ENCODE data around the gene CENPS. TPM values are rescaled to one million over a fixed set of nuclear protein-coding genes. Genes with fewer than 3 reads are reported as not detected.

CENPS gene
- total RNA-seq (2014; rRNA removed; shearing (Covaris generic)), result 13.4 and 14.5 TPM in 2 replicates
- 12.2 and 19.5 TPM in 2 replicates for polyA plus RNA-seq (2015; cell fraction: cytosol; rRNA removed)
- polyA plus RNA-seq (2015; cell fraction: nucleus; rRNA removed), result 5.6 and 7.7 TPM in 2 replicates

DNA sequence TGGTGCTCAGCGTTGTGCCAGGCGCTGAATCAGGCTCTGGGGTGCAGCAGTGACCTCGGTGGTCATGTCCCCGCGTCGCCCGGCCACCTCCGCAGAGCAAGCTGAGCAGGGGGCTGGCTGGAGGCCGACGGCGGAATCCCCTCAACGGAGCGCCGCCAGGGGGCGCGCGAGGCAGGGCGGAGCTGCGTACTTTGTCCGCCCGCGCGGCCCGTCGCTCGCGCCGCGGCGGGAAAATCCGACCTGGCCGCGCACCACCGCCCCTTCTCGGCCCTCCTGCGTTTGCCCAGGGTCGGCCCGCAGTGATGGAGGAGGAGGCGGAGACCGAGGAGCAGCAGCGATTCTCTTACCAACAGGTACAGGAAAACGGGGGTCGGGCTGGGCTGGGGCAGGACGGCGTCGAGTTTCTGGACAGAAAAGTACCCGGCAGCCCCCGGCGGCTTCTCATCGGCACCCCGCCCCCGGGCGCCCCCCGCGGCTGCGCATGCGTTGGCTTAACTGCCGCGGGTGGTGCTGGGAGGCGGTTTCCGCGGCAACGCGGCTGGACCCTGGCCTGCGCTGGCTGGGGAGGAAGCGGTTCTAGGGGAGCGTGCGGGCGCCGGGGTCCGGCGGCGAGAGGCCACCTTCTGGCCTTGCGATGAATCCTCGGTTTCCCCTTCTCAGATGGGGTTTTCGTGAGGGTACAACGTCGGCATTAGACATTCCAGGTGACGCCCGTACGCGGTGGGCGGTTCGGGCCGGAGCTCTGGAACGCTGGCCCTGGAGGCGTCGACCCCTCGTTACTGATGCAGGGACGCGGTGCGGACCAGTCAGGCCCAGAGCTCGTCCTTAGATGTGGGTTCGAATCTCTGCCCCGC is at the start of gene CENPS:
TSS of gene CENPS (plus strand) at position 218 of the 854 bp plus-strand sequence. CDS start at position 303, 85 bp downstream.
- DNase-seq (ENCODE audit: low read depth, low spot score), result peak; percentile 77
- in situ Hi-C loops (cut with HindIII; ENCODE audit: low pct_unique_long_range_greater_than_20kb, low sequenced_read_pairs), result no loop called here

GRCh38 chr1:10380594-10381275 is 49.5 kb upstream of the CENPS start:
- in situ Hi-C loops (cut with HindIII; ENCODE audit: low pct_unique_long_range_greater_than_20kb, low sequenced_read_pairs), result no loop called here
- DNase-seq (ENCODE audit: low read depth, low spot score), result no peak

- in situ Hi-C loops (cut with HindIII; ENCODE audit: low pct_unique_long_range_greater_than_20kb, low sequenced_read_pairs), result no loop called here
- no peak for DNase-seq (ENCODE audit: low read depth, low spot score)
Observed at GRCh38 chr1:10383630-10384029, 46.6 kb upstream of the CENPS start.

GRCh38 chr1:10384219-10384618 is 46.0 kb upstream of the CENPS start:
- in situ Hi-C loops (cut with HindIII; ENCODE audit: low pct_unique_long_range_greater_than_20kb, low sequenced_read_pairs), result no loop called here

DNA sequence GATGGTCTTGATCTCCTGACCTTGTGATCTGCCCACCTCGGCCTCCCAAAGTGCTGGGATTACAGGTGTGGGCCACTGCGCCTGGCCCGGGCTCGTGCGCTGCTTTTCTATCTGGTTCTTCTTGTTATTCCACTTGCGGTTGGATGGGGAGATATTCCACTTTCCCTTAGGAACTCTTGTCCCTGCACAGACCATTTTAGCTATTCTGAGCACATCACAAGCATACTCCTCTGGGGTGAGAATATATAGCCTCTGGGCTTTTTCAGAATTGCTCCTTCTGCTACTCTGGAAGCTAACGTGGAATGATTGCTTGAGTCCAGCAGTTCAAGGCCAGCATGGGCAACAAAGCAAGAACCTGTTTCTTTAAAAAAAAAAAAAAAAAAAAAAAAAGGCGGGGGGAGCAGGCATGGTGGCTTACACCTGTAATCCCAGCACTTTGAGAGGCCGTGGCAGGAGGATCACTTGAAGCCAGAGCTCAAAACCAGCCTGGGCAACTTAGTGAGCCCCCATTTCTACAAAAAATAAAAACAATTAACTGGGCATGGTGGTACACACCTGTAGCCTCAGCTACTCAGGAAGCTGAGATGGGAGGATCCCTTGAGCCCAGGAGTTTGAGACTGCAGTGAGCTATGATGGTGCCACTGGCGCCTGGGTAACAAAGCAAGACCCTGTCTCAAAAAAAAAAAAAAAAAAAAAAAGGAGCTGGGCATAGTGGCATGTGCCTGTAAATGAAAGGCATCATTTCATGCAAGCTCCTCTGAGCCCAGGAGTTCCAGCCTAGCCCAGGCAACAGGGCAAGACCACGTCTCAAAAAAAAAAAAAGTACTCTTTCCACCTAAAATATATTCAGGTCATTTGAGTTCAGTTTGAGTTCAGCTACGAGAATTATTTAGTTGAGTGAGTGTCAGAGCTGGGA is 43.2 kb upstream of the CENPS start:
- in situ Hi-C loops (cut with HindIII; ENCODE audit: low pct_unique_long_range_greater_than_20kb, low sequenced_read_pairs), result no loop called here
- DNase-seq (ENCODE audit: low read depth, low spot score), result no peak

More at GRCh38 chr1:10384219-10384618, 46.0 kb upstream of the CENPS start:
- no peak for DNase-seq (ENCODE audit: low read depth, low spot score)

DNA sequence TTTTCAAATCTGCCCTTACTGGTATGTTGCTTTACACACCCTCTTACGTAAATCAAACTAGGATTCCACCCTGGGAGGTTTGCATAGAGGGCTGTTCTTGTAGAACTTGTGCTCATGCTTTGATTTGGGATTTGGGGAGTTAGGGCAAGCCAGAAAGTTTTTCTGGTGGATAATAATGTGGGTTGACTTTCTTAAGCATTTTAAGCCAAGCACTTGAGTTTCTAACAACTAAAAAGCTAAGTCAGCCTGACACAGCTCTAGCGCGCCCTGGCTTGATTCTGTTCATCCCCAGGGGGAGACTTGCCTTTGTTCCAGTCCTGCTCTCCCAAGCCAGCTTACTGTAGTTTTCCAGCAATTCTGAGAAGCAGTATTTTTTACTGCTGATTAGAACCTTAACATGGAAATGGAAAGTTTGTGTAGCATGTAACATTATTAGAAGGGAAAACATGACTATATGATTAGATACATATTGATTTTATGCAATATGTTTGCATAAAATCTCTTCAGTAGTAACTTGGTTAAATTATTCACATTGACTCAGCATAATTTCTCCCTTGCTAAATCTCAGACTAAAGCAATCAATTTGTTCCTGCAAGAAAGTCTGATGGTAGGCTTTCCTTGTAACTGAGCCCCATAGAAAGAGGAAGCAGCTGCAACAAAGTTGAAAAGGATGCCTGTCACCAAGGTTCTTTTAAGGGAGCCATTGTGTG is 42.4 kb upstream of the CENPS start:
- peak; percentile 27 for DNase-seq (ENCODE audit: low read depth, low spot score)
- in situ Hi-C loops (cut with HindIII; ENCODE audit: low pct_unique_long_range_greater_than_20kb, low sequenced_read_pairs), result no loop called here

- DNase-seq (ENCODE audit: low read depth, low spot score), result no peak
- in situ Hi-C loops (cut with HindIII; ENCODE audit: low pct_unique_long_range_greater_than_20kb, low sequenced_read_pairs), result no loop called here
Observed at GRCh38 chr1:10388387-10388715, 41.9 kb upstream of the CENPS start.

DNA sequence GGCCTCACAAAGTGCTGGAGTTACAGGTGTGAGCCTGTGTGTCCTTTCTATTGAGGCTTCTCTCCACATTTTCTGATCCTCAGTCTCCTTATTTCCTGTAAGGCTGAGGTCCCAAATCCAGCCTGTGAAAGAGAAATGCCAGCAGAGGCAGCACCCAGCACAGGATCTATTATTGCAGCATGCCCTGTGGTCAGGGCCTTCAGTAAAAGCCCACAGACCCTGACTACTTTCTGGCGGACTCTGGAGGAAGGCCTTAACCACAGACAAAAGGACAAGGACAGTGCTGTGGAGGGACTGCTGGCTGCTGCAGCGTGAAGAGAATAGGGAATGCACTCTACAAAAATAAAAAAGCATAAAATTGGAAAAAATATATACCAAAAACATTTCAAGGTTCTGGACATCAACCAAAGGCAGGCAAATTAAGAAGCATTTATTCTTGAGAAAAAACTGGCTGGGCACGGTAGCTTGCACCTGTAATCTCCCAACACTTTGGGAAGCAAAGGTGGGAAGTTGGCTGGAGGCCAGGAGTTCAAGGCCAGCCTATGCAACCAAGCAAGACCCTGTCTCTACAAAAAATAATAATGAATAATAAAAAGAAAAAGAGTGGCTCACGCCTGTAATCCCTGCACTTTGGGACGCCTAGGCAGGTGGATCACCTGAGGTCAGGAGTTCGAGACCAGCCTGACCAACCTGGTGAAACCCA is 40.8 kb upstream of the CENPS start:
- DNase-seq (ENCODE audit: low read depth, low spot score), result no peak
- in situ Hi-C loops (cut with HindIII; ENCODE audit: low pct_unique_long_range_greater_than_20kb, low sequenced_read_pairs), result no loop called here

DNA sequence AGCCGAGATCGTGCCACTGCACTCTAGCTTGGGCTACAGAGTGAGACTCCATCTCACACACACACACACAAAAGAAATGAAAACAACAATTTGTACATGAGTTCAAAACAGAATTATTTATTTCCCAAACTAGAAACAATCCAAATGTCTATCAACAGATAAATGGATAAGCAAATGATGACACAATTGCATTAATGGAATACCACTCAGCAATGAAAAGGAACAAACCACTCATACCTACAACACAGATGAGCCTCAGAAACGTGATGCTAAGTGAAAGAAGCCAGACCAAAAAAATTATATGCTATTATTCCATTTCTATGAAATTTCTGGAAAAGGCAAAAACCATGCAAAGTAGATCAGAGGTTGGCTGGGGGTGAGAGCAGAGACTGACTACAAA is 33.4 kb upstream of the CENPS start:
- in situ Hi-C loops (cut with HindIII; ENCODE audit: low pct_unique_long_range_greater_than_20kb, low sequenced_read_pairs), result no loop called here
- DNase-seq (ENCODE audit: low read depth, low spot score), result no peak

DNA sequence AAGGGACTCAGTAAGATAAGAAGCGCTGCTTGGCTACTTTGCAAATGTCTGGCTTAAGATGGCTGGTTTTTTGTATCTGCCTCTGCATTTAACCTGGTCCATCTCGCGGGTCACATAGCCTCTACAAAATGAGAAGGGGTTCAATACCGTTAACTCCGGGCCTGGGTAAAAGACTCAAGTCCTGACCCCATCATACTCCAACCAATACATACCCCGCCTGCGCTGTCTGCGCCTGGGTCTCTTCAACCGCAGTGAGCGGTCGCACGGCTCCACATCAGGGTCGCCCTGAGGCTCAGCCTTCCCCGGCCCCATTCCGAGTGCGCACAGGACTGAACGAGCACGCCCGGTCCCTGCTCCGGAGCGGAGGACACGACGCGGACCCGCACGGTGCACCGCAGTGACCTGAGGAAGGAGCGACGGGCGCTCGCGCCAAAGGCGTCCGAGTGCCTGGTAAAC is 31.9 kb upstream of the CENPS start:
- in situ Hi-C loops (cut with HindIII; ENCODE audit: low pct_unique_long_range_greater_than_20kb, low sequenced_read_pairs), result no loop called here
- DNase-seq (ENCODE audit: low read depth, low spot score), result no peak

GRCh38 chr1:10398734-10399443 is 31.3 kb upstream of the CENPS start, which contains the start of gene PGD:
Gene PGD (plus strand): TSS chr1:10399064. CDS start chr1:10399118, 54 bp downstream.
- in situ Hi-C loops (cut with HindIII; ENCODE audit: low pct_unique_long_range_greater_than_20kb, low sequenced_read_pairs), result no loop called here
- peak; percentile 96 for DNase-seq (ENCODE audit: low read depth, low spot score)

GRCh38 chr1:10399444-10399941 is 30.7 kb upstream of the CENPS start:
- DNase-seq (ENCODE audit: low read depth, low spot score), result peak; percentile 10
- in situ Hi-C loops (cut with HindIII; ENCODE audit: low pct_unique_long_range_greater_than_20kb, low sequenced_read_pairs), result no loop called here

DNA sequence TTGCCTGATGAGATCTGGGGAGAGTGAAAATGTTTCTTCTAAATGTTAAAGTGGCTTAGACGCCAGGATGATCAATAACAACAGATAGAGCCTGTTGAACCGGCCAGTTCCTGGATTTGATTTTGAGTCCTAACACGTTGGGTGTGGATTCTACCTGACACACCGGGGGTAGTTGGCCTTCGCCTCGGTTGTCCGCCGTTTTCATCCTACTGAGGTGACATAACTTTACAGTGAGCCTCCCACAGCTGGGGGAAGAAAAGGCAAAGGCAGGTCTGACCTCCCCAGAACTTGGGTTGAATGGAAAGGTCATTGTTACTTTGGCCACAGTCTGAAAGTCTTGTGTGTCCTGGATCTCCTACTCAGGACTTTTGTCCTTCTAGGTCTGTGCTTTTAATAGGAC is 30.2 kb upstream of the CENPS start:
- in situ Hi-C loops (cut with HindIII; ENCODE audit: low pct_unique_long_range_greater_than_20kb, low sequenced_read_pairs), result no loop called here
- DNase-seq (ENCODE audit: low read depth, low spot score), result no peak

- in situ Hi-C loops (cut with HindIII; ENCODE audit: low pct_unique_long_range_greater_than_20kb, low sequenced_read_pairs), result no loop called here
- no peak for DNase-seq (ENCODE audit: low read depth, low spot score)
Observed at GRCh38 chr1:10401281-10401680, 29.0 kb upstream of the CENPS start.

GRCh38 chr1:10402729-10403274 is 27.4 kb upstream of the CENPS start:
- in situ Hi-C loops (cut with HindIII; ENCODE audit: low pct_unique_long_range_greater_than_20kb, low sequenced_read_pairs), result no loop called here

GRCh38 chr1:10407201-10407600 is 23.0 kb upstream of the CENPS start:
- in situ Hi-C loops (cut with HindIII; ENCODE audit: low pct_unique_long_range_greater_than_20kb, low sequenced_read_pairs), result no loop called here
- DNase-seq (ENCODE audit: low read depth, low spot score), result no peak

More at GRCh38 chr1:10402729-10403274, 27.4 kb upstream of the CENPS start:
- DNase-seq (ENCODE audit: low read depth, low spot score), result no peak

Measured in SK-MEL-5 (cell line).